RCC 7860 (cell line): Measurements from ENCODE around the gene WIZ.

Experiments
- DNase-seq: peaks from one replicate; pipeline ENCODE4 v3.0.0-alpha.2; 2015; ENCODE audit warnings: low spot score
- FAIRE-seq: peaks from 2 replicates; lab custom pipeline; 2012; peaks lifted over from hg19 to GRCh38; lab: Jason Lieb, UNC

The WIZ gene

DNA sequence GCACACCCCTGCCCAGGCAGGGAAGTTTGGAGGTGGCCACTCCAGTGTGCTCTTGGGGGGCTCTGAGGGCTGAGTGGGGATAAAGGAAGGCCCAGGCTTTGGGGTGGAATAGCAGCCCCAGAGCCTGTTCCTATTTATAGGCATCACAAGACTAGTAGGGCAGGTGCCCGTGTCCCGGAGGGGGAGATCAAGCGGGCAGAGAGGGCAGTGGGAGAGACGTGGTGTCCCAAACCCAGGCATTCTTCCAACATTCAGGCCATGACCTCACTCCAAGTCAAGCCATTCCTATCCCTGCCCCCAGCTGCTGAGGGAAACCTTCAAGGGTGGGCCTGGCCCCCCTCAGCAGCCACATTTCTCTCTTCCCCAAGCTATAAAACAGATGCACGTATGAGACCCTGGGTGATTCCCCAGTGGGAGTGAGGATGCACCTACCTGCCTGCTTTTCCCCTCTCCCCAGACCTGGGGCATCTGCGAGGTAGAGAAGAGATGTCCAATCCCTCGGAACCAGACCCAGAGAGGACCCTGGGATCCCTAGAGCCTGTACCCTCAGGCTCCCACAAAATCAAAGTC lies 3.9 kb downstream of the WIZ start:
- no peak for DNase-seq
- no peak for FAIRE-seq

DNA sequence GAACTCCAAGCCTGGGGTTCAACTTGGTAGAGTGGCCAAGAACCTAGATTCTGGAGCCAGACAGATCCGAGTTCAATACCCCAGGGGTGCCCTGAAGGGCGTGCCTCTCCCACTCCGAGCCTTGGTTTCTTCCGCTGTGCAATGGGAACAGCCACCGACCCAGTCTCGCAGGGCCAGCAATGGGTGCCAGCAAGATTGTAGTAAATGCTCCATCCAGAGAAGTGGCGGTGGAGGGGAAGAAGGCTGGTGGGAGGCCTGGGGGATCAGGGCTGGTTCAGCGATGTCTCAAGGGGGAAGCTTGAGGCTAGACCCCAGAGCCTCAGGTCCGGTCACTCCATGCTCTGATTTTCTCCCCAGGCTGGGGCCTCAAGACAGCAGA lies 4.5 kb downstream of the WIZ start:
- no peak for DNase-seq
- no peak for FAIRE-seq

DNA sequence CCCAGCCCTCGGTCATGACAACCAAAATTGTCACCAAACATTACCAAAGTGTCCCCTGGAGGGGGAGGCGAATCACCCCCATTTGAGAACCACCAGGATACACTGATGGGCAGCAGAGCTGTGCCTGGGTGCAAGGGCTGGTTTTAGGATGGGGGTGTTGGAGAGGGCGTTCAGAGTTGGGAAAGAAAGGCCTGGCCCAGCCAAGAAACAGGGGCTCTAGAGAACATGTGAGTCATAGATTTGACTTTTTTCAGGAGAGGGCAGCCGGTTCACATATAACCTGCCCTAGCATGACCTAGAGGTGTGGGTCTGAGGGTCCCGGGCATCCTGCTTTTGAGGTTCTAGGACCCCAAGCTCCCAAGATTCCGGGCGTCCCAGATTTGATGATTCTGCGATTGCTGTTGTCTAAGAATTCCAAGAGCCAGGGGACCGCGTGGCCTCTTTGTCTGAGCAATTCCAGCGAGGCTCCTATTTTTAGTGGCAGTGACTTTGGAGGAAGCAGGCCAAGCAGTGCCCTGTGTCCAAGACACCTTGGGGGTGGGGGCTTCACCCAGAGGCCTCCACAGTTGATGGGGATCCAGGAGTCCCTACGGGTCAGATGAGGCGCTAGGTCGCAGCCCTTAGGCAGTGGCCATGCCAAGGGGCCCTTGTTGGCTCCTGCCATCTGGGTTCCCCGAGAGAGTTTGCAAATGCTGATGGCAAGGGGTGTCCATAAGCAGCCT lies 5.1 kb downstream of the WIZ start:
- FAIRE-seq = no peak
- DNase-seq = no peak

DNA sequence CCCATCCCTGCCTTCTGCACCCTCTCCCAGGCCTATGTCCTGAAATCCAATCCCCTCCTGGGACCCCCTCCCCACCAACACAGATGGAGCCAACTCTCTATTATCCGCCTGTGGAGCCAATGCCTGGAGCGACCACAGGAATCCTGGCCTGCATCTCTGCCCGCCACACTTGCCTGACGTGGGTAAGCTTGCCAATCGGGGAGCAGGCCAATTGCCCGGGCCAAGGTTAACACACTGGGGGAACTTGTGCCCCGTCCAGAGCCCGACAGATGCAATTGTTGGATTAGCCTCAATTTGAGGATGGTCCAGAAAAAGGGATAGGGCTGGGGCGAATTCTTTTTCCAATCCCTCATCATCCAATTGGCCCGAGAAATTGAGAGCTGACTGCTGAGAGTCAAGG lies 5.9 kb downstream of the WIZ start:
- no peak for DNase-seq
- no peak for FAIRE-seq

DNA sequence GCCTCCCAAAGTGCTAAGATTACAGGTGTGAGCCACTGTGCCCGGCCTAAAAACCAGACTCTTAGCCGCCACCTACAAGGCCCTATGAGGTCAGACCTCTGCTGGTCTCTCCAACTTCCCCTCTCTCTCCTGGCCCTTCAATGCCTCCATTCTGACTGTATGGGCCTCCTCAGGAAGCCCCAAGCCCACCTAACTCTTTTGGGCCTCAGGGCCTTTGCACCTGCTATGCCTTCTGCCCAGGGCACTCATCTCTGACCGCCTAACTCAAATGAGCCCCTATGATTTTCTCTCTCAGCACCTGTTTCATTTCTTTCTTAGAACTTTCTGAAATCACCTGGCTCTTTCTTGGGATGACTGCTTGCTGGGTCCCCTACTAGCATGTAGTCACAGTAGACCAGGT lies 6.4 kb downstream of the WIZ start:
- no peak for FAIRE-seq
- DNase-seq = no peak

DNA sequence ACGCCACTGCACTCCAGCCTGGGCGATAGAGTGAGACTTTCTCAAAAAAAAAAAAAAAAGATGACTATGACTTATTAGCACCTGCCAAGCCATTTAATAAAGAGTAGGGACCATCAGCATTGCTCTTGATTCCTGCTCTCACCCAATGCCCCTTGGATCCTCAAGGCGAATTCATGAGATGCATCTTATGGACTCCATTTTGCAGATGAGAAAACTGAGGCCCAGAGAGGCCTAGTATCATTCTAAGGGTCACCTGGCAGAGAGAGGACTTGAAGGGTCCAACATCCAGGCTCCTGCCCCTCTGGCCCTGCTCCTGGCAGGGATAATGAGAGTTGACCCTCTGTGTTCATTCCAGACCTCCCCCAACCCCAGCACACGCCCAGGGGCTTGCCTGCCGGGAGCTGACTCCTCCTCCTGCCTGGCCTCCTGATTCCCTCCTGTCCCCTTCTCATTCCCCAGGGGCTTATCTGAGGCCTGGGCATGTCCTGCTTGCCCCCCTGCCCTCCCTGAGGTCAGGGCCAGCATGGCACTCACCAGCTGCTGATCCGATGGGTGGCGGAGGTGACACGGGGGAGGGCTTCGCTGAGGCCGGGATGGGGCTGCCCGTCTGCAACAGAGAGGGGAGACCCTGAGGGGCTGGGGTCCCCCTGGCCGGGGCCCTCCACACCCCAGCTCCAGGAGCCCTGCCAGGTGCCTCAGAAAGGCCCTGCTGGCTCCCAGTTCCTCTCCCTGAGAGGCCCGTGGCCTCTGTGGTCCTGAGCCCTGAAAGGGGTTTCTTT lies 7.4 kb downstream of the WIZ start:
- no peak for DNase-seq
- no peak for FAIRE-seq

DNA sequence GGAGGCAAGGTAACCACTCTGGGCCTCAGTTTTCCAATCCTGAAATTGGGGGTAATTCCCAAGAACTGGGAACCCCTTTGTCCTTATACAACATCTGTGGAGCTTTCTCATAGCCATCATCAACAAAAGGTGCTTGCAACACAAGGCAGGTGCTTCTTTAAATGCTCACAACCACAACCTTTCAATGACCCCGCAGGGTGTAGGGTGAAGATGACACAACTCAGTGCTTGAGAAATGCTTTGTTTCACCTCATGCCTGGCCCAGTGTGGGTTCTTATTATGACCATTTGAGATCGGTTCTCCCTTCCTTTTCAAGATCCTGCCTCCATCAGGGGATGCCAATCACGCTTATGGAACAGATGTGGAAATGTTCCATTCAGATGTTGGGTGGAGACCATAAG lies 8.4 kb downstream of the WIZ start:
- DNase-seq (no peak), FAIRE-seq (no peak)

DNA sequence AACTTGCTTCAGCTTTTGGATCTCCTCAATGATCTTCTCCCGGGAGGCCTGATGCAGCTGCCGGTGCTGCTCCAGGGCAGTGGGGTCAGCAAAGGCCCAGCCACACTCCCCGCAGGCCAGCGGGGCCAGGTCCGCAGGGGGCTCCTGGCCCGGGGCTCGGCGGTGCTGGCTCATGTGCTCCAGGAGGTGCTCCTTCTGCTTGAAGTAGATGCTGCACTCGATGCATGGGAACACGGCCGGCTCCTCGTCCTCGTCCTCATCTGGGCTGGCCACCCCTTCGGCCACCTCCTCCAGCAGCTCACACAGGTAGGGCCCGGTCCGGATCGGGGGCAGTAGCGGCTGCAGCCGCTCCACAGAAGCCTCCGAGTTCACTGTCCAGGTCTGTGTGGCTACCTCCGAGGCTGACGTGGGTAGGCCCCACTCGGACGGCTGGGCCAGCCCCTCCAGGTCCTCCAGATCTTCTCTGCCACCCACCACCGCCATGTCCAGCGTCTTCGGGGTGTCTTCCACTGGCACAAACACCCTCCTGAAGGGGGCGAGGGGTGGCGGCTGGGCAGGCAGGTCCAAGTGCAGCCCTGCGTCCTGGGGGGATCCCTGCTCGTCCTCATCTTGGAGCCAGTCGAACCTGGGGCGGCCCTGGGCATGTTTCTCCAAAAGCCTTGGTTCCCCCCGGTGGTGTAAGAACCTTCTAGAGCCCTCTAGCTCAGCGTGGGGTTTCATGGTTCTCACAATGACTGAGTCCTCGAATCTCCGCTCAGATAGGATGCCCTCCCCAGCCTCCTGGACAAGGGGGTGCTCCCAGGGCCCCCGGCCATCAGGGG lies 9.7 kb downstream of the WIZ start:
- DNase-seq (no peak), FAIRE-seq (no peak)

DNA sequence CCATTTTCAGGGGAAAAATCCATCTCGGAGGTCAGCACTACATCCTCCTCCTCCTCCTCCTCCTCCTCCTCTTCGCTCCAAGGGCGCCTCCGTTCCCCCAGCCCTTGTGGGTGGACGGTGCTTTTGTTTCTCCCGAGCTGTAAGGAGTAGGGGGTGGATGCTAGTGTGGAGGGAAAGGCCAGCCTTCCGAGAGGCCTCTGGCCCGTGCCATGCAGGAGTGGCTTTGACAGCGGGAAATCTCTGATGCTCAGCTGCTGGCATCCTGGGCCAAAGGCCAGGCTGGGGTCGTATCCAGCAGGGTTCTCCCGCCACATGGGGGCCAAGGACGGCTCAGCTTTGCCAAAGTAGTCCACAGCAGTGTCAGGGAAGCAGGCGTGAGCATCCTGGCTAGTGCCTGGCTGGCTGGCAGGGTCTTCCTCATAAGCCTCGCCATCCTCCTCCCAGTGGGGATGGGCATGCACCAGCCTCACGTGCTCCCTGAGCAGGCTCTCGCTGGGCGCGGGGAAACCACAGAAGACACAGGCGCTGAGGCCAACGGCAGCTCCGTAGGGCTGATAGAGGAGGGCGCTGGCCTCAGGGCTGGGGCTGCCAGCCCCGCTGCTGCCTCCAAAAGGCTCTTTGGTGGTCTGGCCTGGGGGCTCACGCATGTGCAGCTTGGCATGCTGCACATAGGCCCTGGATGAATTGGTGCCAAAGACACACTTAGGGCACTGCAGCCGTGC lies 10.5 kb downstream of the WIZ start:
- DNase-seq = no peak
- FAIRE-seq = no peak

DNA sequence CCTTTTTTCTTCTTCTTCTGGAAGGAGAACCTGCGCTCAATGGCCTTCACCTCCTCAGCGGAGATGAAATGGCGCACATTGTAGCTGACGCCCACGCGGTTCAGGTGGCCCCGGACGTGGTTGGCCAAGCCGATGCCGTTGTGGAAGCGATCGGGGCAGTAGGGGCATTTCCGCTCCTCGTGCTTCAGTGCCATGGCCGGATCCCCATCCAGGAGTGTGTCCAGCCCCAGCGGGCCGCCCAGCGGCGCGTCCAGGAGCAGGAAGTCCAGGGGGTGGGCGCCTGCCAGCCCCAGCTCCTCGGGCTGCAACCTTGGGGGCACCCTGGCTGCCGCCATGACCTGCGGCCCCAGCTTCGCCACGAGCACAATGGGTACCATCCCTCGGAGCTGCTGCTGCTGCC lies 11.2 kb downstream of the WIZ start:
- FAIRE-seq (no peak), DNase-seq (no peak)

DNA sequence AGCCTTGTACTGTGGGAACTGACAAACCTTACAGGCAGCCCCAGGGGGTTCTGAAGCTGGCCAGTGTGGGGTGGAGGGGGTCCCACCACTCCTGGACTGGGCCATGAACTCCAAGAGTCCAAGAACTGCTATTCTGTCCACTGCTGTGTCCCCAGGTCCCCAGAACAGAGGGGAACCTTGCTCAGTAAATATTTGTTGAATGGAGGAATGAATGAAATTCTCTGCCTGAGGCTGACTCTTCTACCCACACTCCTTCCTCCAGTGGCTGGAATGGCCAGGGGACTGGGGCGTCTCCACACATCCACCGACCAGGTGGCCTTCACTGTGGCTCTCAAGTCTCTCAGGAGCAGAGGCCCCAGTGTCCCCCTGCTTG lies 11.6 kb downstream of the WIZ start:
- DNase-seq = no peak
- FAIRE-seq = no peak

DNA sequence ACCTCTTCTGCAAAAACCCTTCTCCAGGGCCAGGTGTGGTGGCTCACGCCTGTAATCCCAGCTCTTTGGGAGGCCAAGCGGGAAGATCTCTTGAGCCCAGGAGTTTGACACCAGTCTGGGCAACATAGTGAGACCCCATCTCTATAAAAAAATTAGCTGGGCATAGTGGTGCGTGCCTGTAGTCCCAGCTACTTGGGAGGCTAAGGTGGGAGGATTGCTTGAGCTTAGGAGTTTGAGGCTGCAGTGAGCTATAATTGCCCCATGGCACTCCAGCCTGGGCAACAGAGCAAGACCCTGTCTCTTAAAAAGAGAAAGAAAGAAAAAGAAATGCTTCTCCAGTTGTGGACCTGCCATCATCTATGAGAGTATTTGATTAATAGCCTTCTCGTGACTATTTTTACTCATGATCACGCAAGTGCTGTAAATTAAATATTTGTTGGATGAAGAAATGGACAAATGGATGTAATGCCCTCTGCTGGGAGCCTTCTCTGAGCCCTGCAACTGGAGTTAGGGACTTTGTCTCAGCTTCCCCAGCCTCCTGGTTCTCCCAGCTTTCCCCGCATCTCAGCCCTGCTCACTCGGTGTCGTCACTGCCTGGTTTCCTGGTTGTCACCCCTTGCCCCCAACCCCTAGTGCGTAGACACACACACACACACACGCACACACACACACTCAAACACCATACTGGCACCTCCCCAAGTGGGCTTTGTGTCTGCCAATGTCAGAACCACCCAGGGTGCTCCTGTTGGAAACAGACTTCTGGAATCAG lies 12.2 kb downstream of the WIZ start:
- DNase-seq = no peak

DNA sequence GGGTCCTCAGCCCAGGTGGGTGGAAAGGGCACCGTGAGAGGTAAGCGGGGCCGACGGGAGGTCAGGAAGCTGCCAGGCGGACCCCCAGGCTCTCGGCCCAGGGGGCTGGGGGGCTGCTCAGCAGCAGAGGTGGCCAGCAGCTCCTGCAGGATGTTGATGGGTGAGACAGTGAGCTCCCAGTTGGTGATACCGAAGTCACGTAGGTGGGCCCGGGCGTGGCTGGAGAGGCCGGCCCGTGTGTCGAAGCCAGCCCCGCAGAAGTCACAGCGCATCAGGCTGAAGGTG lies 13.0 kb downstream of the WIZ start:
- DNase-seq (no peak), FAIRE-seq (no peak)

More for the DNA sequence above, 12.2 kb downstream of the WIZ start:
- FAIRE-seq = no peak

DNA sequence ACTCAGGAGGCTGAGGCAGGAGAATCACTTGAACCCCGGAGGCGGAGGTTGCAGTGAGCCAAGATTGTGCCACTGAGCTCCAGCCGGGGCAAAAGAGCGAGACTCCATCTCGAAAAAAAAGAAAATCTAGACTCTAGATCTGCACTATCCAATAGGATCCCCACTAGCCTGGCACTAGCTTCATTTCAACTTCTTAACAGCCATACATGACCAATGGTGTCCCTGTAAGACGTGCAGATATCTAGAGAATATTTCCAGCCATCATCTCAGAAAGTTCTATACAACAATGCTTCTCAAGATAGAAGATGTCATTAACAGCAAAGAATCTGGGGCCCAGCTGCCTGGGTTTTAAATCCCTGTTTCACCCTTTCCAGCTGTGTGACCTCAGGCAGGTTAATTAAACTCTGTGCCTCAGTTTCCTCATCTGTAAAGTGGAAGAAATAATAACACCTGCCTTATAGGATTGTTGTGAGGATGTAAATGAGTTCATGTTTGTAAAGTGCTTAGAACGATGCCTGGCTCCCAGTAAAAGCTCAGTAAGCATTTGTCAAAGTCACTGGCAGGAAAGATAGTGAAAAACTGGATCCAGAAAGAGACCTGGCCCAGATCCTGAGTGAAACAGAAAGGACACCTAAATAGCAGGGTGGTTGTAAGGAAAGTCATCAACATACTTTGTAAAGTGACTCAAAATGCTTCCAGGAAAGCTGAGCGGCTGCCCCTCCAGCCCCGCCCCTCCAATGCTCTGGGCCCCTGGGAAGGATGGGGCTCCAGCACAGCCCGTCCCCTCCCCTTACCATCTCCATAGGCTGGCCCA lies 13.5 kb downstream of the WIZ start:
- FAIRE-seq = no peak
- no peak for DNase-seq

DNA sequence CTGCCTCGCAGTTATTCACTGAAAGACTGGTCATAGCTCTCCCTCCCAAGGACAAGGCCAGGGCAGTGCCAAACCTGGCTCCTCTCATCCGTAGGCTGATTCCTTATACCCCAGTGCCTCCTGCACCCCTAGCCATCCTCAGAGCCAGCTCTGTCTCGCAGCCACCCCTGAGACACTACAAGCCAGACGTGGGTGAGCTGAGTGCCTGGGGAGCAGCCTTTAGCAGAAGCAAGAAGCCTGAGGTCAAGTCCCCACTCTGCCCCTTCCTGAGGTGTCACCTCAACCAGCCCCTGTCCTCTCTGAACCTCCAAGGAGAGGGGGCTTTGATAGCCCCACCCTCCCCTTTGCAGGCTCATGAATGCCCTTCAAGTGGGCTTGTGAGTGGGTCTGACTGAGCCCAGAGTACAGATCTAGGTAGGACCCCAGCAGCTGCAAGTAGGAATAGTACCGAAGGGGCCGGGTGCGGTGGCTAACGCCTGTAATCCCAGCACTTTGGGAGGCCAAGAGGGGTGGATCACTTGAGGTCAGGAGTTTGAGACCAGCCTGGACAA lies 16.2 kb downstream of the WIZ start:
- no peak for FAIRE-seq
- no peak for DNase-seq

DNA sequence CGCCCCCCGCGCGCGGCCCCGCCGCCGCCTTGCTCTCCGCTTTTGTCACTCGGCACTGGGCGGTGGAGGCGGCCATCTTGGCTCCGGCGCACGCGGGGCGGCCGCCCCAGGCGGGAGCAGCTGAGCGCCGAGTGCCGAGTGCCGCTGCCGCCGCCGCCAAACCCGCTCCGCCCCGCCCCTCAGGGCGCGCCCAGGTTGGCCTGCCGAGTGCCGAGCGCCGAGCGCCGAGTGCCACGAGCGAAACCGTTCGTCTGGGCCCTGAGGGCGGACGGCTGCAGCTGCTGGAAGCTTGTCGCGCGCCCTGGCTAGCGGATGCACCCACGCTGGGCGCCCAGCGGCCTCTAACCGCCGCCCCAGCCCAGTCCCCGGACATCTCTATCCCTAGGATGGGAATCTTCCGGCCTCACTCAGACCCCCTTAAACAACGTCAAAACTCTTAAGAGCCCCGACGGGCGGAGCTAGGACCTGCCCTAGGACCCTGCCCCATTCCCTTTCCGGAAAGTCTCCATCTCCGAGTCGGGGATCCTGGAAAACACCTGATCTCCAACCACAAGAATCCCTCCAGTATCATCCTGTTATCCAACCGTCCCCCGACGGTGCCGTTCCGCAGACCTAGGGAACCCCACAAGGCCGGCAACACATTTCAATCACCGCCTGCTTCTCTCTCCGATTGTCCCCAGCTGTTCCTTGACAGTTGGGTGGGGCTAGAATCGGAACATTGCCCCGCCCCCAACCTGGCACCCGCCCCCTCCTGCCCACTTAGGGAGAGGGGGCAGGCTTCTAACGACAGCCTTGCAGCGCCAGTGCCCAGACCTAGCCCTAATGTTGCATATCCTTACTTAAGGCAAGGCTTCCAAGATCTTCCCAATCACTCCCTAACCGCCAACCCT lies 16.9 kb downstream of the WIZ start:
- FAIRE-seq (no peak), DNase-seq (peak; percentile 64)

DNA sequence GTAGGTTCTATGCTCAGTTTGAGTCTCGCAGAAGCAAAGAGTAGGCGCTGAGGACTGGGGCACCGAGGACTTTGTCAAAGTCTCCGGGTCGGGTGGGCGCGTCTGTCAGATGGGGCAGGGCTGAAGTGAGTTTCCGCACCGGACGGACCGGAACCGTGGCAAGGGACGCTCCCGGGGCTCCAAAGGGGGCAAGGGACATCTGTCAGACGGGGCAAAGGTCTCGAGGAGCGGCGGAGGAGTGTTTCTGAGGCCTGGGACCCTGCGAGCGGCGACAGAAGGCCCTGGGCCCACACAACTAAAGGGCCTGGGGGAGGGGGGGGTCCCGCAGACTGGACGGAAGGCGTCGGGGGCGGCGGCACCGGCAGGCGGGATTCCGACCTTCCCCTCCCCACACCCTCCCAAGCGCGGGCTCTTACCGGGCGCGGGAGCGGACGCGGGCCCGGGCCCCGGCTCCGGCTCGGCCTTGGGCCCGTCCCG lies 17.7 kb downstream of the WIZ start:
- no peak for DNase-seq
- no peak for FAIRE-seq

DNA sequence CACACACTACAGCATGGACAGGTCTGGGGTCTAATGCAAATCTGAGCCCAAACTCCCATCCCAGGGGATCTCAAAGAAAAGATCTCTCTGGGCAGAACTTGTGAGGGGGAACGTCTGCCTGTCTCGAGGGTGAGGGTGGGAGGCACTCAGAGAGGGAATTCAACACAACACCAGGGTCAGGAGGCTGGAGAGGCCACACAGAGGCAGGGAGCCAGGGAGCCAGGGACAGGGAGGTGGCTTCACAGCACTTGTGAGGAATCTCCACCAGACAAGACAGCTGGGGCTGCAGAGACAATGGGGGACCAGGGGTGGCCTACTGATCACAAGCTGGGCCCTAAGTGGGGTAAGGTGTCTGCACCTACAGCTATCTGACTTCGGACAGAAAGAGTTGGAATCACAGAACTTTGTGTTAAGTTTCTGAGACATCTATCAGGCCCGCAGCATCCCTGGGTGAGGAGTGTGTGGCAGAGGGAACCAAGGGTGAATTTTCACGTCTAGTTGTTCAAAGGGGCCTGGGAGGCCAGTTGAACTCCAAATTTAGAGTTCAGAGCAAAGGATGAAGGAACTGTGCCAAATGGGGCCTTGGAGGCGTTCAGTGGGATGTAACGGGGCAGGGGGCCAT lies 18.2 kb downstream of the WIZ start:
- no peak for FAIRE-seq
- no peak for DNase-seq
